ENCODE measurements around the gene OR4C3.
"Not testable (repeated sequence)": the region's sequence is repeated elsewhere in the genome, so short reads cannot be mapped to it uniquely, and the experiment has no call there.

The OR4C3 gene

GRCh38 chr11:48324620-48325019 is at the start of gene OR4C3:
Gene OR4C3, plus strand, starts transcription at chr11:48324920. Its CDS starts 102 bp downstream, at chr11:48325022.
- FAIRE-seq: not testable (repeated sequence)

- FAIRE-seq: peak; percentile 84
These were observed 18.8 kb upstream of the OR4C3 start, which contains the start of gene OR4S1 for GRCh38 chr11:48305923-48306322. Gene OR4S1, plus strand, starts transcription at chr11:48306223. Its CDS starts 0 bp downstream, at chr11:48306223.

GRCh38 chr11:48307760-48308386 is 16.8 kb upstream of the OR4C3 start:
- no peak for FAIRE-seq

- not testable (repeated sequence) for FAIRE-seq
These were observed 11.1 kb upstream of the OR4C3 start for GRCh38 chr11:48313590-48313989.

GRCh38 chr11:48319813-48320212 is 4.9 kb upstream of the OR4C3 start:
- not testable (repeated sequence) for FAIRE-seq

GRCh38 chr11:48341466-48341865 is 16.7 kb downstream of the OR4C3 start:
- no peak for FAIRE-seq

- not testable (repeated sequence) for FAIRE-seq
These were observed 17.8 kb downstream of the OR4C3 start for GRCh38 chr11:48342505-48342904.

- FAIRE-seq: not testable (repeated sequence)
These were observed 21.6 kb downstream of the OR4C3 start for GRCh38 chr11:48346286-48346685.

- no peak for FAIRE-seq
These were observed 29.3 kb downstream of the OR4C3 start for GRCh38 chr11:48354013-48354412.

GRCh38 chr11:48354677-48355076 is 30.0 kb downstream of the OR4C3 start:
- no peak for FAIRE-seq

- FAIRE-seq: not testable (repeated sequence)
These were observed 36.6 kb downstream of the OR4C3 start for GRCh38 chr11:48361289-48361688.

GRCh38 chr11:48366365-48366764 is 41.6 kb downstream of the OR4C3 start, which contains the start of gene OR4C5:
Gene OR4C5, minus strand, starts transcription at chr11:48366465. Its CDS starts 0 bp downstream, at chr11:48366465.
- no peak for FAIRE-seq
